H1 (cell line): ENCODE measurements around the gene SLK.
A peak's percentile ranks its signal among the peaks of the same experiment; 100 is the strongest.

Source experiments
- BRCA1 ChIP-seq: IDR thresholded peaks from 2 replicates; pipeline ENCODE4 v1.6.1; 2012; ENCODE audit warnings: low read depth, low read length, improper control_type of control experiment
- CBX8 ChIP-seq: fragments of 300-800, 300-1000 bp; sonication (generic); IDR thresholded peaks from 2 replicates; pipeline ENCODE4 v1.7.1; 2016; ENCODE audit warnings: low read depth, low read length, borderline replicate concordance
- CREB1 ChIP-seq: IDR thresholded peaks from 2 replicates; pipeline ENCODE4 v1.6.1; 2012; ENCODE audit warnings: inconsistent platforms
- CTCF ChIP-seq, 3 experiments: IDR thresholded peaks; 1 replicate in 2 of 3; 2 replicates in 1 of 3; pipeline versions ENCODE4 v1.5.1 to v1.6.1; 2011; ENCODE audit warnings: low read length in 3 of 3, mild to moderate bottlenecking in 3 of 3, inconsistent platforms in 2 of 3, low read depth in 1 of 3, moderate library complexity in 1 of 3; ENCODE audit not compliant: insufficient read depth in 1 of 3; ENCODE audit errors: control extremely low read depth in 1 of 3
- EGR1 ChIP-seq: IDR thresholded peaks from 2 replicates; pipeline ENCODE4 v1.6.1; 2011; ENCODE audit warnings: low read depth, low read length, borderline replicate concordance
- GABPA ChIP-seq: IDR thresholded peaks from 2 replicates; pipeline ENCODE4 v1.6.1; 2011; ENCODE audit warnings: mild to moderate bottlenecking, low read length, moderate library complexity, borderline replicate concordance; ENCODE audit not compliant: insufficient read depth
- HDAC6 ChIP-seq: IDR thresholded peaks from one replicate; pipeline ENCODE4 v1.7.1; 2012; ENCODE audit warnings: low read depth, mild to moderate bottlenecking, inconsistent platforms, low read length, moderate library complexity
- KDM1A ChIP-seq: fragments of 200-600, 300-600 bp; sonication (generic); IDR thresholded peaks from 2 replicates; pipeline ENCODE4 v1.7.1; 2016; ENCODE audit warnings: mild to moderate bottlenecking, low read length, borderline replicate concordance
- PHF8 ChIP-seq: fragments of 200-600 bp; sonication (generic); conservative IDR thresholded peaks from 2 replicates; pipeline ENCODE4 v1.7.1; 2012; ENCODE audit warnings: low read depth, mild to moderate bottlenecking, inconsistent platforms, low read length, moderate library complexity
- POLR2A ChIP-seq, 2 experiments: IDR thresholded peaks; 1 replicate in 1 of 2; 2 replicates in 1 of 2; pipeline ENCODE4 v1.6.1; 2011; ENCODE audit warnings: low read depth in 2 of 2, low read length in 2 of 2, mild to moderate bottlenecking in 2 of 2; ENCODE audit errors: control extremely low read depth in 1 of 2
- POLR2AphosphoS5 ChIP-seq: IDR thresholded peaks from 2 replicates; pipeline ENCODE4 v1.6.1; 2011; ENCODE audit warnings: low read depth, low read length
- RAD21 ChIP-seq, 2 experiments: IDR thresholded peaks in 1 of 2; conservative IDR thresholded peaks in 1 of 2; 2 replicates each; pipeline ENCODE4 v1.6.1; 2011; ENCODE audit warnings: low read depth in 2 of 2, low read length in 2 of 2, improper control_type of control experiment in 1 of 2, inconsistent platforms in 1 of 2, mild to moderate bottlenecking in 1 of 2, moderate library complexity in 1 of 2
- SRF ChIP-seq: IDR thresholded peaks from 2 replicates; pipeline ENCODE4 v1.6.1; 2011; ENCODE audit warnings: mild to moderate bottlenecking, low read depth, low read length, moderate library complexity
- YY1 ChIP-seq: IDR thresholded peaks from 2 replicates; pipeline ENCODE4 v1.6.1; 2011; ENCODE audit warnings: low read depth, mild to moderate bottlenecking, low read length

- TF ChIP-seq PHF8 (no peak), POLR2A (IDR thresholded peaks at IDR 0.05; ENCODE audit: control extremely low read depth in 1 of 2, low read depth in 2 of 2, low read length in 2 of 2) (no peak; a peak in 1 of 3 replicates), CTCF (IDR thresholded peaks at IDR 0.05; ENCODE audit: control extremely low read depth in 1 of 3, insufficient read depth in 1 of 3, low read depth in 1 of 3, low read length in 3 of 3) (no peak), RAD21 (IDR thresholded peaks at IDR 0.05 in 1 of 2, conservative IDR thresholded peaks at IDR 0.05 in 1 of 2; ENCODE audit: low read depth in 2 of 2, low read length in 2 of 2) (no peak), SRF (no peak), GABPA (no peak), CBX8 (no peak), YY1 (no peak), KDM1A (no peak), POLR2AphosphoS5 (peak; percentile 18; the same call in 1 of the 2 replicates), HDAC6 (no peak), CREB1 (no peak), BRCA1 (no peak), EGR1 (no peak)
These were observed 49.5 kb upstream of the SLK start for GRCh38 chr10:103917302-103918052.
